SK-N-SH (cell line): Measurements from ENCODE around the gene BDKRB2.

Experiments
- CTCF ChIP-seq: fragments of 200-600 bp; sonication (generic); IDR thresholded peaks from 2 replicates; pipeline ENCODE4 v1.6.1; 2017; ENCODE audit warnings: antibody characterized with exemption, mild to moderate bottlenecking, moderate library complexity
- EP300 ChIP-seq, 2 experiments: IDR thresholded peaks; 2 replicates each; pipeline versions ENCODE4 v1.4.0 to v1.6.1; 2012; ENCODE audit warnings: borderline replicate concordance in 1 of 2, low read depth in 1 of 2, low read length in 1 of 2
- EZH2phosphoT487 ChIP-seq: fragments of 200-600 bp; sonication (generic); IDR thresholded peaks from 2 replicates; pipeline ENCODE4 v1.6.1; 2017; ENCODE audit warnings: low read depth, mixed run types, mild to moderate bottlenecking, antibody characterized with exemption, moderate library complexity, borderline replicate concordance
- GABPA ChIP-seq: IDR thresholded peaks from 2 replicates; pipeline ENCODE4 v1.4.0; 2012; ENCODE audit warnings: low read depth, mild to moderate bottlenecking
- MAX ChIP-seq: IDR thresholded peaks from 2 replicates; pipeline ENCODE4 v1.4.0; 2012; ENCODE audit warnings: low read depth
- MXI1 ChIP-seq: IDR thresholded peaks from 2 replicates; pipeline ENCODE4 v1.6.1; 2012; ENCODE audit warnings: mild to moderate bottlenecking, low read depth, low read length, improper control_type of control experiment
- PBX3 ChIP-seq: IDR thresholded peaks from 2 replicates; pipeline ENCODE4; 2012
- RAD21 ChIP-seq: IDR thresholded peaks from 2 replicates; pipeline ENCODE4 v1.6.1; 2012; ENCODE audit warnings: mild to moderate bottlenecking, low read length
- REST ChIP-seq: IDR thresholded peaks from 2 replicates; pipeline ENCODE4 v1.6.1; 2012; ENCODE audit warnings: mild to moderate bottlenecking, low read depth, low read length, moderate library complexity
- RFX5 ChIP-seq: IDR thresholded peaks from 2 replicates; pipeline ENCODE4 v1.6.1; 2012; ENCODE audit warnings: mild to moderate bottlenecking, improper control_type of control experiment, low read length
- YY1 ChIP-seq: IDR thresholded peaks from 2 replicates; pipeline ENCODE4 v1.4.0; 2012; ENCODE audit warnings: low read depth, mild to moderate bottlenecking
- ZBTB33 ChIP-seq: IDR thresholded peaks from 2 replicates; pipeline ENCODE4 v1.4.0; 2012; ENCODE audit warnings: low read depth, borderline replicate concordance

- TF ChIP-seq RFX5 (no peak), CTCF (no peak), GABPA (no peak), RAD21 (no peak), REST (no peak), EP300 (IDR thresholded peaks at IDR 0.05; ENCODE audit: borderline replicate concordance in 1 of 2, low read depth in 1 of 2, low read length in 1 of 2) (no peak), EZH2phosphoT487 (no peak), YY1 (no peak), MXI1 (no peak), MAX (no peak), ZBTB33 (no peak), PBX3 (no peak)
Observed at GRCh38 chr14:96263347-96264199, 58.9 kb downstream of the BDKRB2 start.
